Mesodermal cell (in vitro differentiated cells): ENCODE data around the gene CPD.
"Not testable (repeated sequence)": the region's sequence is repeated elsewhere in the genome, so short reads cannot be mapped to it uniquely, and the experiment has no call there.

ENCODE experiments used
- H3K27ac ChIP-seq: 2 replicates; pipeline ENCODE4 v1.7.0; 2013; ENCODE audit warnings: mild to moderate bottlenecking, low read depth, low read length, moderate library complexity; ENCODE audit not compliant: severe bottlenecking
- H3K36me3 ChIP-seq: 2 replicates; pipeline ENCODE4 v1.7.1; 2013; ENCODE audit warnings: mild to moderate bottlenecking, low read length, moderate library complexity; ENCODE audit not compliant: control insufficient read depth, insufficient read depth
- H3K4me1 ChIP-seq: one replicate; pipeline ENCODE4 v1.7.1; 2013; ENCODE audit warnings: mild to moderate bottlenecking, low read length; ENCODE audit not compliant: insufficient read depth, control insufficient read depth, poor library complexity, severe bottlenecking
- H3K4me3 ChIP-seq: 2 replicates; pipeline ENCODE4 v1.7.0; 2013; ENCODE audit warnings: low read length, control low read depth, mild to moderate bottlenecking; ENCODE audit not compliant: insufficient read depth, poor library complexity, severe bottlenecking; ENCODE audit errors: extremely low read depth
- H3K9me3 ChIP-seq: 2 replicates; pipeline ENCODE4 v1.7.1; 2013; ENCODE audit warnings: mild to moderate bottlenecking, low read length, moderate library complexity; ENCODE audit not compliant: control insufficient read depth
- WGBS, 2 experiments: methylation state at CpG; one replicate each; pipeline ENCODE4 v1.1.5; 2013; ENCODE audit warnings: missing lambda C conversion rate in 2 of 2; ENCODE audit not compliant: insufficient coverage in 2 of 2; 5-methylcytosine and 5-hydroxymethylcytosine counted together

The CPD gene

GRCh38 chr17:30433514-30433913 lies 54.8 kb downstream of the CPD start:
- 94 to 100% methylated on average over 1 of the region's 1 CpG for WGBS, 2 experiments
- no peaks in the 10 kb centered on the region for H3K4me1 ChIP-seq

DNA sequence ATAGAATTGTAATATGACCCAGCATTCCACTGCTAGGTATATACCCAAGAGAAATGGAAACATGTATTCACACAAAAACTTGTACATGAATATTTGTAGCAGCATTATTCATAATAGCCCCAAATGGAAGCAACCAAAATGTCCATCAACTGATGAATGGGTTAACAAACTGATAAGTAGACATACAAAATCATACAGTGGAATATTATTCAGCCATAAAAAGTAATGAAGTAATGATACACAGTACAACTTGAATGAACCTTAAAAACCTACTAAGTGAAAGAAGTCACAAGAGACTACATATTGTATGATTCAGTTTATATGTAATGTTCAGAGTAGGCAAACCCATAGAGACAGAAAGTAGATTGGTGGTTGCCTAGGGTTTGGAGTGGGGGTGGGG lies 58.0 kb downstream of the CPD start:
- no peak overlapping the region for H3K4me3 ChIP-seq
- H3K27ac ChIP-seq, result no peak overlapping the region
- no peaks in the 10 kb centered on the region for H3K9me3 ChIP-seq
- H3K36me3 ChIP-seq, result peaks cover 26% of the 10 kb centered on the region
- H3K4me1 ChIP-seq, result no peaks in the 10 kb centered on the region

More at GRCh38 chr17:30433514-30433913, 54.8 kb downstream of the CPD start:
- no peaks in the 10 kb centered on the region for H3K9me3 ChIP-seq
- peaks cover 26% of the 10 kb centered on the region for H3K36me3 ChIP-seq
- H3K27ac ChIP-seq, result no peak overlapping the region
- H3K4me3 ChIP-seq, result no peak overlapping the region

DNA sequence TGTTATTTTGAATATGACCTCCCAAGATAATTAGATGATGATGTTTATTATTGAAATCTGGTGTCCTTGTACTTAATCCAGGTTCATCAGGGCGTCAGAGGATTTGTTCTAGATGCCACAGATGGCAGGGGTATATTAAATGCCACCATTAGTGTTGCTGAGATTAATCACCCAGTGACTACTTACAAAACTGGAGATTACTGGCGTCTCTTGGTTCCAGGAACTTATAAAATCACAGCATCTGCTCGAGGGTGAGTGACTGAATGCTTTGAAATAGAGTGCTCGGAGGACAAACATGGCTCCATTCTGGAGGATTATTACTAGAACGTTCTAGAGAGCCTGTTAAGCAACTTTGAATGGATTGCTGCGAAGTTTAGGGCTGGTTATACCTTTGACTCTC lies 65.0 kb downstream of the CPD start:
- Histone ChIP-seq H3K36me3 (peaks cover 22% of the 10 kb centered on the region), H3K9me3 (no peaks in the 10 kb centered on the region), H3K4me3 (no peak overlapping the region), H3K4me1 (no peaks in the 10 kb centered on the region), H3K27ac (no peak overlapping the region)
- 98% methylated on average over 6 of the region's 6 CpGs for WGBS, 2 experiments

DNA sequence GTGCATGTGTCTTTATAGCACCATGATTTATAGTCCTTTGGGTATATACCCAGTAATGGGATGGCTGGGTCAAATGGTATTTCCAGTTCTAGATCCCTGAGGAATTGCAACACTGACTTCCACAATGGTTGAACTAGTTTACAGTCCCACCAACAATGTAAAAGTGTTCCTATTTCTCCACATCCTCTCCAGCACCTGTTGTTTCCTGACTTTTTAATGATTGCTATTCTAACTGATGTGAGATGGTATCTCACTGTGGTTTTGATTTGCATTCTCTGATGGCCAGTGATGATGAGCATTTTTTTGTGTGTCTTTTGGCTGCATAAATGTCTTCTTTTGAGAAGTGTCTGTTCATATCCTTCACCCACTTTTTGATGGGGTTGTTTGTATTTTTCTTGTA lies 67.9 kb downstream of the CPD start:
- H3K27ac ChIP-seq, H3K9me3 ChIP-seq, H3K4me3 ChIP-seq, H3K4me1 ChIP-seq: not testable (repeated sequence)
- peaks cover 42% of the 10 kb centered on the region for H3K36me3 ChIP-seq

DNA sequence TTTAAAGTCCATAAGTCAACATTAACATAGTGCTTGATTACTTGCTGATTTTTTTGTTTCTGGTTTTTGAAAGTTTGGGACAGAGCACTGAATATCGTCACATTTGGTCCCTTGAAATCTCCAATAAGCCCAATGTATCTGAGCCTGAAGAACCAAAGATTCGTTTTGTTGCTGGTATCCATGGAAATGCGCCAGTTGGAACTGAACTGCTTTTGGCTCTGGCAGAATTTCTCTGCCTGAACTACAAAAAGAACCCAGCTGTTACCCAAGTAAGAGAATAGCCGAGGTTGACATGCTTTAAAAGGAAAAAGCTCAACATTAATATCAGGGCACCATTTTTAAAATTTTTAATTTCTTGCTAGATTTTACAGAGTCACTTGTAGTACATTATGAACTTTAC lies 70.8 kb downstream of the CPD start:
- 96 to 97% methylated on average over 3 of the region's 4 CpGs for WGBS, 2 experiments
- Histone ChIP-seq H3K36me3 (peaks cover 55% of the 10 kb centered on the region), H3K4me1 (no peaks in the 10 kb centered on the region), H3K9me3 (no peaks in the 10 kb centered on the region), H3K27ac (no peak overlapping the region), H3K4me3 (no peak overlapping the region)

DNA sequence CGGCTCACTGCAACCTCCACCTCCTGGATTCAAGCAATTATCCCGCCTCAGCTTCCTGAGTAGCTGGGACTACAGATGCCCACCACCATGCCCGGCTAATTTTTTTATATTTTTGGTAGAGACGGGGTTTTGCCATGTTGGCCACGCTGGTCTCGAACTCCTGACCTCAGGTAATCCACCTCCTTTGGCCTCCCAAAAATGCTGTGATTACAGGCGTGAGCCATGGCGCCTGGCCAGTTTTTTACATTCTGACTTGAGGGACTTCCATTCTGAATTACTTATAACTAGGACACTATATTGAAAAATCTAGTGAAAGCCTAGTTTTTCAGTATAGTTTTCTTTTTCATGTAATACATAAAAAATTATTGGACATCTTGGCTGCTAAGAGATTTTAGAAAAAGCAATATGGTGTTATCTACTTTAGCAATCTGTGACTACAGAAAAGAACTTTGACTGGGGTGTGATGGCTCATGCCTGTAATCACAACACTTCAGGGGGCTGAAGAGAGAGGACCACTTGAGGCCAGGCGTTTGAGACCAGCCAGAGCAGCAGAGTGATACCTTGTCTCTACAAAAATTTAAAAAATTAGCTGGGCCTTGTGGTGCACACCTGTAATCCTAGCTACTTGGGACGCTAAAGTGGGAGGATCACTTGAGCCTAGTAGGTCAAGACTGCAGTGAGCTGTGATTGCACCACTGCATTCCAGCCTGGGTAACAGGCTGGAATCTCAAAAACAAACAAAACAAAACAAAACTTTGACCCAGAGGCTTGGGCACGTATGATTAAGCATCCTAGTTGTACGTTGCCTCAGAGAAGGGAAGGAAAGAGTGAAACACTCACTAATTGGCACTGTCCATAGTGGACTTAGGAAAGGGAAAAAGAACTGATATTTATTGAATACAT lies 71.6 kb downstream of the CPD start:
- Histone ChIP-seq H3K4me3 (no peak overlapping the region), H3K4me1 (no peaks in the 10 kb centered on the region), H3K9me3 (no peaks in the 10 kb centered on the region), H3K36me3 (peaks cover 53% of the 10 kb centered on the region), H3K27ac (no peak overlapping the region)
- WGBS, 2 experiments, result 91 to 100% methylated on average over 8 of the region's 12 CpGs

DNA sequence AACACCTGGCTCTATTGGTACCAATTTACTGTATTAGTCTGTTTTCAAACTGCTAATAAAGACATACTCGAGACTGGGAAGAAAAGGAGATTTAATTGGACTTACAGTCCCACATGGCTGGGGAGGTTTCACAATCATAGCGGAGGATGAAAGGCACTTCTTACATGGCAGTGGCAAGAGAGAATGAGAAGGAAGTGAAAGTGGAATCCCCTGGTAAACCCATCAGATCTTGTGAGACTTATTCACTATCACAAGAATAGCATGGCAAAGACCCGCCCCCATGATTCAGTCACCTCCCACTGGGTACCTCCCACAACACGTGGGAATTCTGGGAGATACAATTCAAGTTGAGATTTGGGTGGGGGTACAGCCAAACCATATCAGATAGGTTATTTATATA lies 75.9 kb downstream of the CPD start:
- no peaks in the 10 kb centered on the region for H3K9me3 ChIP-seq
- WGBS, 2 experiments, result 100% methylated on average over 1 to 2 of the region's 4 CpGs
- no peaks in the 10 kb centered on the region for H3K4me1 ChIP-seq
- H3K36me3 ChIP-seq, result peaks cover 76% of the 10 kb centered on the region
- no peak overlapping the region for H3K4me3 ChIP-seq
- H3K27ac ChIP-seq, result no peak overlapping the region

- no peaks in the 10 kb centered on the region for H3K9me3 ChIP-seq
- H3K36me3 ChIP-seq, result peaks cover 70% of the 10 kb centered on the region
- no peak overlapping the region for H3K4me3 ChIP-seq
- H3K27ac ChIP-seq, result no peak overlapping the region
- H3K4me1 ChIP-seq, result no peaks in the 10 kb centered on the region
- WGBS, 2 experiments, result 93 to 100% methylated on average over 1 to 2 of the region's 6 CpGs
Measured at GRCh38 chr17:30458371-30458770, 79.6 kb downstream of the CPD start.

- H3K4me3 ChIP-seq, H3K9me3 ChIP-seq, H3K27ac ChIP-seq, H3K4me1 ChIP-seq: not testable (repeated sequence)
- peaks cover 67% of the 10 kb centered on the region for H3K36me3 ChIP-seq
- WGBS, 2 experiments, result 87 to 100% methylated on average over 3 of the region's 5 CpGs
Measured at GRCh38 chr17:30458797-30459413, 80.2 kb downstream of the CPD start.

GRCh38 chr17:30468465-30468864 lies 89.7 kb downstream of the CPD start:
- 100% methylated on average over 1 to 2 of the region's 2 CpGs for WGBS, 2 experiments
- Histone ChIP-seq H3K4me1 (no peaks in the 10 kb centered on the region), H3K27ac (no peak overlapping the region), H3K4me3 (no peak overlapping the region), H3K9me3 (no peaks in the 10 kb centered on the region), H3K36me3 (peaks cover 13% of the 10 kb centered on the region)

GRCh38 chr17:30472238-30472890 lies 93.6 kb downstream of the CPD start:
- H3K9me3 ChIP-seq, result no peaks in the 10 kb centered on the region
- H3K4me1 ChIP-seq, result no peaks in the 10 kb centered on the region
- no peaks in the 10 kb centered on the region for H3K36me3 ChIP-seq
- no peak overlapping the region for H3K27ac ChIP-seq
- H3K4me3 ChIP-seq, result no peak overlapping the region
- 85 to 94% methylated on average over 6 to 9 of the region's 10 CpGs for WGBS, 2 experiments
